Measurements from ENCODE around the gene AOPEP.

Gene AOPEP

DNA sequence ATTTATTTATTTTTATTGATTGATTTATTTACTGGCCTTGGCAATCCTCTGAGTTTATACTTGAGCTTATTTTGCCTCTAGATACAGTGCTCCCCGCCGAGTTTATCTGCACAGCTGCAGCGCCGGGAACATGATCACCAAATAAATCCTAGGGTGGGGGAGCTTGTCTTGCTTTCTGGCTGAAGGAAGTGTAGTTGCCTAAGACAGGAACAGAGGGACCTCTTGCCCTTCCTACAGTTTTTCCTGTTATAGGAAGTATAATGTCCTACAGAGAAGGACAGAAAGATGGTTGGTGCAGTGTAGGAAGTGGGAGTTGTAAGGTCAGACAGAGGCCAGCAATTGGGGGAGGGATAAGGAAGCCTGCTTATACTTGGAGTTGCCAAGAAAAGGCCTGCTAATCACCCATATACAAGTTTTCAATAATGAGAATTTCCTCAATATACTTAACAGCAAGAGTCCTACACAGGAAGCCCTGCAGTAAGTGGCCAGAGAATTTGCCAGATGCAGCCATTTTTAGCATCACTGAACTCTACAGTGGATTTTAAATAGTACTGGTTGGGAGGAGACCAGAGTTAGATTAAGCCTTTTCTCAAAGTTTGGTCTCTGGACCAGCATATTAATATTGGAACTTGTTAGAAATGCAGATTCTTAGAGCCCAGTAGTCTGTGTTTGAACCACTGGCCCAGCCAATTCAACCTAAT lies 7.7 kb downstream of the AOPEP start:
- no peak overlapping the region for H3K4me3 Mint-ChIP-seq
- H3K27me3 Mint-ChIP-seq: no peaks in the 10 kb centered on the region
- H3K27ac Mint-ChIP-seq: no peak overlapping the region
- no peak for DNase-seq
- H3K9me3 Mint-ChIP-seq: no peaks in the 10 kb centered on the region
- H3K36me3 Mint-ChIP-seq (ENCODE audit: low read depth): peaks cover 28% of the 10 kb centered on the region
- no peaks in the 10 kb centered on the region for H3K4me1 Mint-ChIP-seq (ENCODE audit: low read depth)

DNA sequence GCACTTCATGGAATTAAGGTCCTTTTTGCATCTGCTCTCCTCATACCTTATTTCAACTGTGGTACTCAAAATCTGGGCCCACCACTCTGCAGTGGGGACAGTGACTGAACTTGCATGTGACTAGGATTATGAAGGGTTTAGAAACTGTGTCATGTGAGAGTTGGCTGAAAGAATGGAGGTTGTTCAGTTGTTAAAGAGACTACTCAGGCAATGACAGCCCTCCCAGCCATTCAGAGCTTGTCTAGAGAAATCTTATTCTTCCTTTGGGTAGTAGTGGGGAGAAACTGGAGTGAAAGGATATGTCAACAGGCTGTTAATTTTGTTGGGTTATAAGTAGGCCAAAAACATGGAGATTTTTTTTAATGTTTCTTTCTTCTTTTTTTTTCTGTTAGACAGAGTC lies 10.3 kb downstream of the AOPEP start:
- no peak overlapping the region for H3K27ac Mint-ChIP-seq
- no peaks in the 10 kb centered on the region for H3K27me3 Mint-ChIP-seq
- no peak overlapping the region for H3K4me3 Mint-ChIP-seq
- peaks cover 34% of the 10 kb centered on the region for H3K36me3 Mint-ChIP-seq (ENCODE audit: low read depth)
- no peaks in the 10 kb centered on the region for H3K9me3 Mint-ChIP-seq
- H3K4me1 Mint-ChIP-seq (ENCODE audit: low read depth): peaks cover 3% of the 10 kb centered on the region
- DNase-seq: no peak

DNA sequence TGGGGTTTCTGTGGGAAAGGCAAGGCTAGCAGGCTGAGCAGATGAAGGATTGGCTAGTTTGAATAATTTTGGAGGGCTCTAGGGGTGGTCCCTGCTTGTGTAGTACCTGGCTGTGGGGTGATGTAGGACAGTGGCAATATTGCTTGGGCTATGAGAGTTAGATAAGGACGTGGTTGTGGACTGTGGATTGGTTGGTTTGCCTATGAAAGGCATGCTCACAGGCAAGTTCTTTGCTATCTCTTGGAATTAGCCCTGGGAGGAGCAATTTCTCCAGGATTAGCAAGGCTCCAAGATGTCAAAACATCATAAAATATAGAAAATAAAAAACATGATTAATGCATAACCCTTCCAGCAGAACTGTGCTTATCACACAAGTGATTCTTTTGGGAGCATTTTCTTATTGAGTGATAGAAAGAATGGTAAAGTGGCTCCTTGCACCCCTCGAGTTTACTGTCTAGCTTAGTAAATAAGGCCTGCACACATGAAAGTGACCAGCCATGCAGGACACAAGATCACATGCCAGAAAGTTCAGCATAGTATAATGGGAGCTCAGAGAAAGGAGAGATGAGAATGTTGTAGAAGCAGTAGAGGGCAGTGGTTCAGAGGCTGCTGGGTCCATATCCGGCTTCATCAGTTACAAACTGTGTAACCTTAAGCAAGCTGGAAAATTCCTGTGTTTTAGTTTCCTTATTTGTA lies 13.8 kb downstream of the AOPEP start:
- no peak overlapping the region for H3K4me3 Mint-ChIP-seq
- no peak for DNase-seq
- no peaks in the 10 kb centered on the region for H3K27me3 Mint-ChIP-seq
- H3K36me3 Mint-ChIP-seq (ENCODE audit: low read depth): peaks cover 42% of the 10 kb centered on the region
- no peaks in the 10 kb centered on the region for H3K9me3 Mint-ChIP-seq
- peaks cover 3% of the 10 kb centered on the region for H3K4me1 Mint-ChIP-seq (ENCODE audit: low read depth)
- H3K27ac Mint-ChIP-seq: no peak overlapping the region

DNA sequence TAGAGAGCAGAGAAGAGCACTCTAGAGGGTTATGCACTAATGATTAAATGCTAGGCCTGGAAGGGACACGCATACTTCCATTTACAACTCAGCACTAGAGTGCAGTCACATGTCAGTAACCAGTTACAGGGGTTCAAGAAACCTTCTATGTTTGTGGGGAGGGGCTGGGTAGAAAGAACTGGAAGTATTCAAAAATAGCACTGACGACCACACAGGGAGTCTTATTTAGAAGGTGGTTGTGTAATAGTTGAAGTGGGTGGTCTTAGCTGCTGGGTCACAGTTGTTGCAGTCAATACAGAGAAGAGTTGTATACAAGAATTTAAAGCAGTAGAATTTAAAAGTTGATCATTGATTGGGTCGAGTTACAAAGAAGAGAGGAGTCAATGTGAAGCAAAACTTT lies 15.4 kb downstream of the AOPEP start:
- H3K27me3 Mint-ChIP-seq: no peaks in the 10 kb centered on the region

DNA sequence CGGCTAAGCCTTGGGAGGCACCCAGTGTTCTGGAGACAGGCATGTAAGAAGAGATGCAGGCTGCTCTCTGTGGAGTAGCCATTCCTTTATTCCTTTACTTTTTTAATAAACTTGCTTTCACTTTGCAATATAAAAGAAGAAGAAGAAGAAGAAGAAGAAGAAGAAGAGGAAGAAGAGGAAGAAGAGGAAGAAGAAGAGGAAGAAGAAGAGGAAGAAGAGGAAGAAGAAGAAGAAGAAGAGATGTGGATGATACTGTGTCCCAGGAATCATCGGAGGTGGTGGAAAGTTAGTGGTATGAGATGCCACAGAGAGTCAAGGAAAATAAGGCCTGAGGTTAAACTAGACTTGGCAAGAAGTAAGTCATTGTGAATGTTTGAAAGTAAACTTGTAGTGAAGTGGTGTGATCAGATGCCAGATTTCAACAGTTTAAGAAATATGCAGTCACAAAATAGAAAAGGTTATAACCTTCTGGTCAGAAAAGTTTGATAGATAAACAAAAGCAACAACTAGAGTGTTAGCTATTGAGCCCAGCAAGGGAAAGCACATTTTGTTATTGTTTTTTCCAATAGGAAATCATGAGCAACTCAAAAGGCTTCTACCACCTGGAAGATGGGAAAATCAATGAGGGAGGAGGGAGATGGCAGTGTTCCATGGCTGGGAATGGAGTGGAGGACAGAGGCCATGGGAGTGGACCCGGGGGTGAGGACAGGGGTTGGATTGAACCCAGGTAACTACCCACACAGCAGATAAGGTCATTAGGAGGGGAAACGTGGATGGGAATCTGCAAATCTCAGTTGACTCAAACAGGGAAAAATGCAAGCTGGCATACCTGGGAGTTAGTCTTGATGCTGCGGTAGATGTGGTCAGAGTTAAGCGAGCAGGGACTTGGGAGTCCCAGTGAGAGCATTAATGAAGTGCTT lies 16.8 kb downstream of the AOPEP start:
- peaks cover 52% of the 10 kb centered on the region for H3K36me3 Mint-ChIP-seq (ENCODE audit: low read depth)
- peaks cover 2% of the 10 kb centered on the region for H3K9me3 Mint-ChIP-seq
- no peak for DNase-seq
- H3K4me1 Mint-ChIP-seq (ENCODE audit: low read depth): peaks cover 3% of the 10 kb centered on the region
- no peak overlapping the region for H3K4me3 Mint-ChIP-seq
- H3K27me3 Mint-ChIP-seq: no peaks in the 10 kb centered on the region
- no peak overlapping the region for H3K27ac Mint-ChIP-seq

More for the DNA sequence above, 15.4 kb downstream of the AOPEP start:
- Mint-ChIP-seq H3K27ac (no peak overlapping the region), H3K4me3 (no peak overlapping the region), H3K4me1 (ENCODE audit: low read depth) (peaks cover 3% of the 10 kb centered on the region), H3K36me3 (ENCODE audit: low read depth) (peaks cover 49% of the 10 kb centered on the region), H3K9me3 (no peaks in the 10 kb centered on the region)
- DNase-seq: no peak

DNA sequence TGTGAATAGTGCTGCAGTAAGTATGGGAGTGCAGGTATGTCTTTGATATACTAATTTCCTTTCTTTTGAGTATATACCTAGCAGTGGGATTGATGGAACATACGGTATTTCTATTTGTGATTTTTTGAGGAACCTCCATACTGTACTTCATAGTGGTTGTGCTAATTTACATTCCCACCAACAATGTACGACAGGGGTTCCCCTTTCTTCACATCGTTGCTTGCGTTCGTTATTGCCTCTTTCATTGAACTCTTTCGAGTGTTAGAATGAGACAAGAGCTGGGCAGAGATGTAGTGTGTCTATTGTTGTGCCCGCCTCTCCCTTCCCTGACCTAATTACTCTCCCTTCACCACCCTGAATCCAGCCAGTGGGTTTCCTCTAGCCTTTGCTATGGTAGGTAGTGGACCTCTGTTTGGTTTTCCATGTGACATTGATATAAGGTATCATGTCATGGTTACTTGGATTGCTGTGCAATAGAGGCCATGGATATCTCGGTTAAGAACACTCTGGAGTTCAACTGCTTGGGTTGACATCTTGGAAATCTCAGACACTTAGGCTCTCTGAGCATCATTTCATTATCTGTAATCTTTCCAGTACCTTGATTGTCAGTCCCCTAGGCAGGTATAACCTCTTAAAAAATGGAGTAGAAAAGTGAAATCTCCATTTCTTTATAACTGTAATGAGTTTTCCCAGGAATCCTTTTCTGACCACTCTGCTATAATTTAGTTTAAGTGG lies 19.5 kb downstream of the AOPEP start:
- DNase-seq: no peak
- Mint-ChIP-seq H3K27me3 (no peaks in the 10 kb centered on the region), H3K9me3 (peaks cover 11% of the 10 kb centered on the region)

DNA sequence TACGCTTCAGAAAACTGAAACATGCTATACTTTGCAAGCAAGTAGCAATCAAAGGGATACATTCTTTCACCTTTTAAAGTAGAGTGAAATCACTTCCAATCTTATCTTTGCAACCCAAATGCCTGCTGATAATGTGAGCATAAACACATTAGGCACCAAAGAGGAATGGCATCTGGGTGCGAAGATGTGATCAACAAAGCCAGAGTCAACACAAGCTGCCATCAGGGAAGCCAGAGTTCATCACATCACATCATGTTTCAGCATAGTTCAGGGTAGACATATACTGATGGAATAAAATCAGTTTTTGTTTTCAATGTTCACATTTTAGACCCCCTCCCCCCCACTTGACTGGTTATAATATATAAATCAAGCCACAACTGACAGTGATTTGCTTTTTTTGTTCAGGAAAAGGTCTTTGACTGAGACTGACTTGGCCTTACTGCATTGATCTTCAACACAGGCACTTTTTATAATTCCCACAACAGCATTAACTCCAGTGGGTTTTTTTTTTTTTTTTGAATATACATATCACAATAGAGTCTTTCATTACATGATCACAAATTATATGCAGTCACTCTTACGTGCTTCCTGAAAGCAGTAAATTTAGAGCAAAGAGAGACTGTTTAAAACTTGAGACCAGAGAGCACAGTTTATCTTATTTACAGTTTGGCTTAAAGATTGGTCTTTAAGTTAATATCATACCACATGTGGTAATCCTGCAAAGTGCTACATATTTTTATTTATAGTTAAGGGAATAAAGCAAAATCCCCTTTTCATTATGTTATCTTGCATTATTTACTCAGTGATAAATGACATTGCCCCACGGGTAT lies 20.3 kb downstream of the AOPEP start:
- Mint-ChIP-seq H3K4me1 (ENCODE audit: low read depth) (no peaks in the 10 kb centered on the region), H3K9me3 (peaks cover 11% of the 10 kb centered on the region), H3K36me3 (ENCODE audit: low read depth) (peaks cover 72% of the 10 kb centered on the region), H3K4me3 (no peak overlapping the region), H3K27me3 (no peaks in the 10 kb centered on the region), H3K27ac (no peak overlapping the region)
- DNase-seq: no peak

More for the DNA sequence above, 19.5 kb downstream of the AOPEP start:
- no peak overlapping the region for H3K27ac Mint-ChIP-seq
- H3K4me1 Mint-ChIP-seq (ENCODE audit: low read depth): no peaks in the 10 kb centered on the region
- H3K4me3 Mint-ChIP-seq: no peak overlapping the region
- H3K36me3 Mint-ChIP-seq (ENCODE audit: low read depth): peaks cover 68% of the 10 kb centered on the region

DNA sequence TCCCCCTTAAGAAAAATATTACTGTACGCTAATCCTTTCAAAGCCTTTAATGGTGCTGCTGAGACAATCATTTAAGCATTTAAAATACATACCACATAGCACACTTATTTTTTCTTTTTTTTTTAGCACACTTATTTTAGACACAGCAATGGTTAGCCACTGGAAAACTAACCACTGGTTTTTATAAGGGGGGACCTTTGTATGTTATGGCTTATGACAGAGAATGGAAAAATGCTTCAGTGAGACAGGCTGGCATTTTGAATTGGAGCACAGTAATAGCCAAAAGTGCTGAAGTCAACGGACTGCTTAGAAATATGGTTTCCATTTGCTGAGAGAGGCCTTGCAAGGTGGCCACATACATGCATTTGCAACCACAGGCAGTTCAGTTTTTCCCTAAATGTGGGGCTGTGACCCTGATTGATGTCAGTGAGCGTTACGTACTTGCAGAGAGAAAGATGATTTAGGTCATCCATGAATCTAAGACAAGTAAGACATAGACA lies 28.5 kb downstream of the AOPEP start:
- Mint-ChIP-seq H3K27ac (no peak overlapping the region), H3K36me3 (ENCODE audit: low read depth) (peaks cover 24% of the 10 kb centered on the region), H3K27me3 (no peaks in the 10 kb centered on the region), H3K4me1 (ENCODE audit: low read depth) (peaks cover 5% of the 10 kb centered on the region), H3K9me3 (no peaks in the 10 kb centered on the region), H3K4me3 (no peak overlapping the region)
- DNase-seq: no peak

DNA sequence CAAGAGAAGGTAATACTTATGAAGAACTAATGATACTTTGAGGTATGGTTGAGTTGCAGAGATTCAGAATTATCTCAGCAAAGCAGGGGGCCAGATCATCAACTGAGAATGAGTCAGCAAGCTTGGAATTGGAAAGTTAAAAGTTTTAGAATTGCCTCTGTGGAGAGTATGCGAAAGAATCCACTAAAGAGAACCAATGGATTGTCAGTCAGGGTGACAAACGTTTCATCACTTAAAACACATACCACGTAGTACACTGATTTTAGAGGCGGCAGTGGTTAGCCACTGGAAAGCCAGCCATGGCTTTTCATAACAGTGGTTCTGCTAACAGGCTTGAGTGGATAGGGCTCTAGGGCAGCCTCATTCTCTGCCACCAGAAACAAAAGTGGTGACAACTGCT lies 30.7 kb downstream of the AOPEP start:
- Mint-ChIP-seq H3K4me1 (ENCODE audit: low read depth) (peaks cover 18% of the 10 kb centered on the region), H3K36me3 (ENCODE audit: low read depth) (peaks cover 28% of the 10 kb centered on the region), H3K4me3 (no peak overlapping the region), H3K9me3 (no peaks in the 10 kb centered on the region), H3K27me3 (no peaks in the 10 kb centered on the region), H3K27ac (no peak overlapping the region)
- no peak for DNase-seq

DNA sequence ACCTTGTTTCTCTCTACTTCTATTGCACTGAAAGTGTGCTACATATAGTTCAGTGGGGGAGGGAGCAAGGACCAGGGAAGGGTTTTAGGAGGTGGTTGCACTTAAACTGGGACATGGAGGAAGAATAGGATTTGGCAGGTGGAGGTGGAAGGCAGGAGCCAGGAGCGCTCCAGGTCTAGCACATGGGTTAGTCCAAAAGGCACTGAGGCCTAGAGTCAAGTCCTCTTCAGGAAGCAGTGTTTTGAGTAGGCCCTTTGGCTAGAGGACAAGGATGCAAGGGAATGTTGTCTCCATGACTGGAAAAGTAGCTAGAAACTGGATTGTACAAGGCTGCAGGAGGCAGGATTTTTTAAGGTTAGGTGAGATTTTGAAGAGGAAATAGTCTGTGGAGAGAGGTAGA lies 31.5 kb downstream of the AOPEP start:
- DNase-seq: no peak
- Mint-ChIP-seq H3K9me3 (no peaks in the 10 kb centered on the region), H3K4me3 (no peak overlapping the region), H3K27me3 (no peaks in the 10 kb centered on the region), H3K4me1 (ENCODE audit: low read depth) (peaks cover 18% of the 10 kb centered on the region), H3K27ac (no peak overlapping the region), H3K36me3 (ENCODE audit: low read depth) (peaks cover 31% of the 10 kb centered on the region)

DNA sequence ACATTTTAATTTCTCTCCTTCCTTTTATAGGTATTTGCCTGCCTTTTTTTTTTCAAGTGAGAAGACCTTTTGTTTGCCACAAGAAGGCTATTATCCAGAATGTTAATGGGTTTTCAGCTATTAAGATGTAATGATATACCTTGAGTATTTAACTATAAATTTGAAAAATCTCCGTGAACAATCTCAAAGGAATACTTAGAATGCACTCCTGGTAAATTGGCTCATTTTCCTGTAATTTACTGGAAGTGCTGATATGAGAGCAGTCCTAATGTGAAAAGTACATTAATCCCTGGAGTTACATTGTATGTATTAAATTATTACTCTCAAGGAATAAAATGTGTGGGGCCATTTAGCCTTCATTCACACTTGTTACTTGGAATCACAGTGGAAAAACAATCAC lies 32.4 kb downstream of the AOPEP start:
- H3K4me3 Mint-ChIP-seq: no peak overlapping the region
- no peak overlapping the region for H3K27ac Mint-ChIP-seq
- H3K4me1 Mint-ChIP-seq (ENCODE audit: low read depth): peaks cover 18% of the 10 kb centered on the region
- H3K9me3 Mint-ChIP-seq: no peaks in the 10 kb centered on the region
- H3K36me3 Mint-ChIP-seq (ENCODE audit: low read depth): peaks cover 33% of the 10 kb centered on the region
- DNase-seq: no peak
- no peaks in the 10 kb centered on the region for H3K27me3 Mint-ChIP-seq

DNA sequence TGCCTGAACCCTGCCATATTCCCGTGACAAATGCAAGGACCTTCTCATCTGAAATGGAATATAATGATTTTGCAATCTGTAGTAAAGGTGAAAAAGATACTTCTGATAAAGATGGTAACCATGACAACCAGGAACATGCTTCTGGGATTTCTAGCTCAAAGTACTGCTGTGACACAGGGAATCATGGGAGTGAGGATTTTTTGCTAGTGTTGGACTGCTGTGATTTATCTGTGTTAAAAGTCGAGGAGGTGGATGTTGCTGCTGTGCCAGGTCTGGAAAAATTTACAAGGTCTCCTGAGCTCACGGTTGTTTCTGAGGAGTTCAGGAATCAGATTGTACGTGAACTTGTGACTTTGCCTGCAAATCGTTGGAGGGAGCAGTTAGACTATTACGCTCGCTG lies 33.5 kb downstream of the AOPEP start:
- Mint-ChIP-seq H3K27me3 (no peaks in the 10 kb centered on the region), H3K4me1 (ENCODE audit: low read depth) (peaks cover 18% of the 10 kb centered on the region), H3K9me3 (no peaks in the 10 kb centered on the region), H3K27ac (no peak overlapping the region), H3K4me3 (no peak overlapping the region), H3K36me3 (ENCODE audit: low read depth) (peaks cover 36% of the 10 kb centered on the region)
- DNase-seq: no peak

DNA sequence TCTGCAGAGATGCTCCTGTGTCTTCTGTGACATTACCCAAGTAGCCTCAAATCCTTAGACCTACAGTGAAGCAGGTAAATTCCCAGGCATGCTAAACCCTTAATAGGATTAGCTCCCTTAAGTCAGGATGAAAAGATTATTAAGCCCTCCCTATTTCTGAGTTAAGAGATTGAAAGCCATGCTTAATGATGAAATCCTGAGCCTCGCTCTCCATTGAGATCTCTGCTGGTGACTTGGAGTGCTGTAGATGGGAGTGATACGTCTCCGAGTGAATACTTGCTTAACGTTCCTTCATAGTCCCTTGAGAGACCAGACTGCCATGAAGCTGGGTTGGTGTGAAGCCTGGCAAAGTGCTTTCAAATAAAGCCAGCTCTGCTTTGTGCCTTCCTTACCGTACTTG lies 34.2 kb downstream of the AOPEP start:
- H3K4me1 Mint-ChIP-seq (ENCODE audit: low read depth): peaks cover 18% of the 10 kb centered on the region
- H3K36me3 Mint-ChIP-seq (ENCODE audit: low read depth): peaks cover 36% of the 10 kb centered on the region
- H3K27me3 Mint-ChIP-seq: no peaks in the 10 kb centered on the region
- H3K4me3 Mint-ChIP-seq: no peak overlapping the region
- H3K27ac Mint-ChIP-seq: no peak overlapping the region
- DNase-seq: no peak
- no peaks in the 10 kb centered on the region for H3K9me3 Mint-ChIP-seq
